Gastroesophageal sphincter (tissue), 4 donors: ENCODE measurements around the gene ACADVL. TPM values are rescaled to one million over a fixed set of nuclear protein-coding genes. Genes with fewer than 3 reads are reported as not detected.

Experiments used
- ATAC-seq: fragments of 150-250 bp; one replicate; pipeline ENCODE4 v1.9.1; 2016; ENCODE audit warnings: mild to moderate bottlenecking, moderate library complexity
- H3K27ac ChIP-seq, 4 donors: fragments of 200-600 bp; sonication (generic) in 3 of 4; 1 replicate in 3 of 4; 2 replicates in 1 of 4; pipeline ENCODE4 v1.5.1; 2016 to 2019
- H3K27me3 ChIP-seq: fragments of 200-600 bp; sonication (generic); one replicate; pipeline ENCODE4 v1.5.1; 2019
- H3K36me3 ChIP-seq, 2 donors: fragments of 200-600 bp; sonication (generic); one replicate each; pipeline ENCODE4 v1.5.1; 2019; ENCODE audit warnings: control low read depth in 1 of 2
- H3K4me1 ChIP-seq, 3 donors: fragments of 200-600 bp; sonication (generic); 1 replicate in 2 of 3; 2 replicates in 1 of 3; pipeline ENCODE4 v1.5.1; 2016 to 2019; ENCODE audit warnings: control low read depth in 2 of 3
- H3K4me3 ChIP-seq, 2 donors: fragments of 200-600 bp; sonication (generic); one replicate each; pipeline ENCODE4 v1.5.1; 2019; ENCODE audit warnings: mild to moderate bottlenecking in 1 of 2, moderate library complexity in 1 of 2
- H3K9me3 ChIP-seq, 3 donors: fragments of 200-600 bp; sonication (generic); one replicate each; pipeline ENCODE4 v1.5.1; 2017 to 2019; ENCODE audit warnings: control low read depth in 2 of 3
- CTCF ChIP-seq, 4 experiments: fragments of 200-600 bp in 2 of 4; fragments of 450-650 bp in 2 of 4; sonication (generic) in 1 of 4; IDR thresholded peaks; one replicate each; pipeline ENCODE4 v1.5.1; 2017 to 2019; ENCODE audit warnings: antibody characterized with exemption in 4 of 4, mild to moderate bottlenecking in 2 of 4, moderate library complexity in 2 of 4
- EP300 ChIP-seq: sonication (generic); formaldehyde crosslinking; IDR thresholded peaks from one replicate; pipeline ENCODE4 v1.6.1; 2017; ENCODE audit warnings: antibody characterized with exemption, mild to moderate bottlenecking
- POLR2A ChIP-seq, 2 donors: fragments of 450-650 bp; IDR thresholded peaks; one replicate each; pipeline ENCODE4 v1.6.1; 2017; ENCODE audit warnings: antibody characterized with exemption in 2 of 2, mild to moderate bottlenecking in 2 of 2, moderate library complexity in 1 of 2
- POLR2AphosphoS5 ChIP-seq: sonication (generic); formaldehyde crosslinking; IDR thresholded peaks from one replicate; pipeline ENCODE4 v1.6.1; 2017; ENCODE audit warnings: antibody characterized with exemption
- WGBS, 2 donors: methylation state at CpG; one replicate each; pipeline ENCODE4 v1.1.5; 2018; ENCODE audit warnings: low coverage in 1 of 2; 5-methylcytosine and 5-hydroxymethylcytosine counted together
- total RNA-seq, 4 donors: library from RNA; depleted of rRNA; stranded (reverse); fragments of >200 nt; gene quantifications; one replicate each; pipeline ENCODE4 v1.1.0, GENCODE V29; 2016

Gene ACADVL
- total RNA-seq, 4 donors from 2014 or later = 331 to 508 (median 475) TPM

- no peak for ATAC-seq
- 93 to 100% methylated on average over 1 to 2 of the region's 5 CpGs for WGBS, 2 donors
Measured at GRCh38 chr17:7246779-7247178, 27.0 kb downstream of the ACADVL start.

GRCh38 chr17:7248796-7249195, 29.1 kb downstream of the ACADVL start:
- no peaks in the 10 kb centered on the region for H3K27me3 ChIP-seq
- peaks cover 5 to 66% (median 28%) of the 10 kb centered on the region in 3 donors for H3K4me1 ChIP-seq
- H3K9me3 ChIP-seq = no peaks in the 10 kb centered on the region
- no peak overlapping the region for H3K4me3 ChIP-seq
- WGBS, 2 donors = 60% methylated on average over 1 of the region's 4 CpGs; no CpG with 5 or more reads in 1 of the 2 donors
- TF ChIP-seq EP300 = no peak
- no peak for TF ChIP-seq POLR2A (IDR thresholded peaks at IDR 0.05)
- TF ChIP-seq CTCF (IDR thresholded peaks at IDR 0.05) = no peak
- TF ChIP-seq POLR2AphosphoS5 = no peak
- ATAC-seq = no peak
- no peak overlapping the region for H3K27ac ChIP-seq
- peaks cover 0 to 34% of the 10 kb centered on the region in 2 donors for H3K36me3 ChIP-seq

More at GRCh38 chr17:7246779-7247178, 27.0 kb downstream of the ACADVL start:
- Histone ChIP-seq H3K36me3 (peaks cover 0 to 37% of the 10 kb centered on the region in 2 donors), H3K4me3 (no peak overlapping the region), H3K9me3 (no peaks in the 10 kb centered on the region), H3K4me1 (peaks cover 5 to 60% (median 25%) of the 10 kb centered on the region in 3 donors), H3K27me3 (no peaks in the 10 kb centered on the region), H3K27ac (no peak overlapping the region)
- TF ChIP-seq POLR2A (IDR thresholded peaks at IDR 0.05) (no peak), CTCF (IDR thresholded peaks at IDR 0.05) (no peak), POLR2AphosphoS5 (no peak)

- TF ChIP-seq EP300 (no peak), POLR2A (IDR thresholded peaks at IDR 0.05) (no peak), POLR2AphosphoS5 (no peak), CTCF (IDR thresholded peaks at IDR 0.05) (no peak)
- Histone ChIP-seq H3K9me3 (no peaks in the 10 kb centered on the region), H3K4me1 (peaks cover 5 to 63% (median 27%) of the 10 kb centered on the region in 3 donors), H3K4me3 (peak overlapping the region in 1 of 2 donors; percentile 94), H3K36me3 (peaks cover 0 to 31% of the 10 kb centered on the region in 2 donors), H3K27ac (no peak overlapping the region), H3K27me3 (no peaks in the 10 kb centered on the region)
- ATAC-seq = no peak
- WGBS, 2 donors = 85 to 93% methylated on average over 5 of the region's 6 CpGs
Measured at GRCh38 chr17:7249214-7249613, 29.5 kb downstream of the ACADVL start.

GRCh38 chr17:7249830-7250229, 30.1 kb downstream of the ACADVL start:
- no peak for ATAC-seq
- TF ChIP-seq POLR2A (IDR thresholded peaks at IDR 0.05) (no peak), CTCF (IDR thresholded peaks at IDR 0.05) (no peak), POLR2AphosphoS5 (no peak)
- Histone ChIP-seq H3K36me3 (peaks cover 0 to 31% of the 10 kb centered on the region in 2 donors), H3K27ac (peak overlapping the region in 3 of 4 donors; percentile 90 to 98 (median 91)), H3K4me1 (peaks cover 5 to 59% (median 27%) of the 10 kb centered on the region in 3 donors), H3K27me3 (no peaks in the 10 kb centered on the region), H3K4me3 (peak overlapping the region in 1 of 2 donors; percentile 94), H3K9me3 (no peaks in the 10 kb centered on the region)
- WGBS, 2 donors = 90% methylated on average over 7 of the region's 7 CpGs; no CpG with 5 or more reads in 1 of the 2 donors
